NK-92 (cell line): ENCODE data around the gene STK32B.
"Not testable (repeated sequence)": the region's sequence is repeated elsewhere in the genome, so short reads cannot be mapped to it uniquely, and the experiment has no call there.

Experiments used
- DNase-seq: peaks from one replicate; lab custom pipeline; 2025; ENCODE audit not compliant: unreplicated experiment; lab: John Stamatoyannopoulos, UW

Gene STK32B

DNA sequence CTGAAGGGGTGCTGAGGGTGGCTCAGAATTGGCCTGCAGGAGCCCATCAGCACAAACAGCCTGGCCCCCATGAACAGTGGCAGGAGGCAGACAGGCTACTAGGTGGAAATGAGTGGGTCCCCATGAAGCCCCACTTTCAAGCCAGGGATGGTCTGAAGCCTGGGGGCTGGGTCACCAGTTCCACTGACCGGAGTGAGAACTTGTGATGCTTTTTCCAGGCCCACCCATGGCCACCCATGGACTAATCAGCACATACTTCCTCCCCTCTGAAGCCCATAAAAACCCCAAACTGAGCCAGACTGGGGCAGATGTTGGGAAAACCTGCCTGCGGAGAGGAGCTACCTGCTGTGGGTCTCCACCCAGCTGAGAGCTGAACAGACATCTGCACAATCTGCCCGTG lies 372.9 kb downstream of the STK32B start:
- no peak for DNase-seq

DNA sequence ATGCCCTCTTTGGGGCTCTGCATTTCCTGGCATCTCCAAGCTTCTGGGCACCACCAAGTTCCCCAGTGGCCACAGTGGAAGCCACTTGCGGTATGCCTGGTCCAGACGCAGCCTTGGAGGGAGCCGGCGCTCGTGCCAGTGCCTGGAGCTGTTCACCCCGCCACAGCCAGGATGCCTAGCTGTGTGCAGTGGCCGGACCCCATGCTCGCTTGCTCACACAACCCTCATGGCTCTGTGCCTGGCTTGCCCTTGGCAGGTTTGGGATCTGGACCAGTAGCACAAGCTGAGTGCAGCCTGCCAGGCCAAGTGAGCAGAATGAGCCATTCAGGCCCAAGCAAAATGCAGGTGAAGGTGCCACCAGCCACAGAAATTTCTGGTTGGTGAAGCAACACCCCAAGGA lies 373.6 kb downstream of the STK32B start:
- no peak for DNase-seq

GRCh38 chr4:5429747-5430146 lies 378.5 kb downstream of the STK32B start:
- DNase-seq = no peak

- no peak for DNase-seq
Measured at GRCh38 chr4:5433196-5433595, 381.9 kb downstream of the STK32B start.

DNA sequence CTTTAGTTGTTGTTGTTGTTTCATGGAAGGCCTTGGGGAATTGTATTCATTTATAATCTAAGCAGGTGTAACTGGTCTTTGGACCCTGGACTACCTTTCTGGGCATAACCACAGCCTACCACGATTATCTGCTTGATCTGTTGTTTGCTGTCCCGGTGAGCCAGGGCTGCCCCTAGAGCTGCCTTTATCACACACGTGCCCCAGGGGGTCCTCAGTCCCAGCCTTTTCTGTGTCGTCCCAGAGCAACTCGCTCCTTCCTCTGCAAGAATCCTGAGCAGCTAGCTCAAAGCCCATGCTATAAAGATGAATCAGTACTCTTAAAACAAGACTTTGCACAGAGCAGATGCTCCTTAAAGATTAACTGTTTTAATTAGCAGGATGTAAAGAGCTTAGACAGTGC lies 383.9 kb downstream of the STK32B start:
- DNase-seq = no peak

GRCh38 chr4:5435823-5436222 lies 384.5 kb downstream of the STK32B start:
- no peak for DNase-seq

DNA sequence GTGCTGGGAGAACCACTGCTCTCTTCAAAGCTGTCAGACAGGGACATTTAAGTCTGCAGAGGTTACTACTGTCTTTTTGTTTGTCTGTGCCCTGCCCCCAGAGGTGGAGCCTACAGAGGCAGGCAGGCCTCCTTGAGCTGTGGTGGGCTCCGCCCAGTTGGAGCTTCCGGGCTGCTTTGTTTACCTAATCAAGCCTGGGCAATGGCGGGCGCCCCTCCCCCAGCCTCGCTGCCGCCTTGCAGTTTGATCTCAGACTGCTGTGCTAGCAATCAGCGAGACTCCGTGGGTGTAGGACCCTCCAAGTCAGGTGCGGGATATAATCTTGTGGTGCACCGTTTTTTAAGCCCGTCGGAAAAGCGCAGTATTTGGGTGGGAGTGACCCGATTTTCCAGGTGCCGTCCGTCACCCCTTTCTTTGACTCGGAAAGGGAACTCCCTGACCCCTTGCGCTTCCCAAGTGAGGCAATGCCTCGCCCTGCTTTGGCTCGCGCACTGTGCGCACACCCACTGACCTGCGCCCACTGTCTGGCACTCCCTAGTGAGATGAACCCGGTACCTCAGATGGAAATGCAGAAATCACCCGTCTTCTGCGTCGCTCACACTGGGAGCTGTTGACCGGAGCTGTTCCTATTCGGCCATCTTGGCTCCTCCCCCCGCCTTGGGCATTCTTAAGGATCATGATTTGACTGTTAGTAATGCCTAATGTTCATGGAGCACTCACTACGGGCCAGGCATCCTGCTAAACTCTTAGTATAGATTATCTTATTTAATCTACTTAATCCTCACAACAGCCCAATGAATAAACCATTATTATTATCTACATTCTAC lies 392.9 kb downstream of the STK32B start:
- DNase-seq = not testable (repeated sequence)

DNA sequence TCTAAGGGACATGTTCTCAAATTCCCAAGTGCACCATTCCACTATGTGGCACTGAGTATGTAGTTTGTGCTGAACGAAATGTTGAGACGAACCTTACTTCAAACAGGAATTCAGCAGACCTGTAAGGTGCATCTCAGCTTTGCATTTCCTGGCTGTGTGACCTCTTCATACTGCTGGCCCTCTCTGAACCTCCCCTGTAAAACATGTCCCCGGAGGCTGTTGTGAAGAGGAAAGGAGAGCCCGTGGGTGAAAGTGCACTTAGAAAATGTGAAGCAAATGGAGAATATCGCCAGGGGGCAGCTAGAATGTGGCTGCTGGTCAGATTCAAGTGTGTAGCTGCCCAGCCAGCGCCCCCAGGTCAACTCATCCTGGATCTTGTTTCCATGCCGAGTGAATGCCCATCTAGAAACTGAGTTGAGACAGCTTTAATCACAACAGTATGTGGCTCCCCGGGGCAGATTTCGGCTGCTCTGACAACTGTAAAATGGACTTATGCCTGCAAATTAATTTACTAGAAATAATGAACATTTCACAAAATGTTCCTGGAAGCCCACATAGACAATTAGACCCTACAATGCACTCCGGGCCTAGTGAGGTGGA lies 393.7 kb downstream of the STK32B start:
- DNase-seq = no peak

DNA sequence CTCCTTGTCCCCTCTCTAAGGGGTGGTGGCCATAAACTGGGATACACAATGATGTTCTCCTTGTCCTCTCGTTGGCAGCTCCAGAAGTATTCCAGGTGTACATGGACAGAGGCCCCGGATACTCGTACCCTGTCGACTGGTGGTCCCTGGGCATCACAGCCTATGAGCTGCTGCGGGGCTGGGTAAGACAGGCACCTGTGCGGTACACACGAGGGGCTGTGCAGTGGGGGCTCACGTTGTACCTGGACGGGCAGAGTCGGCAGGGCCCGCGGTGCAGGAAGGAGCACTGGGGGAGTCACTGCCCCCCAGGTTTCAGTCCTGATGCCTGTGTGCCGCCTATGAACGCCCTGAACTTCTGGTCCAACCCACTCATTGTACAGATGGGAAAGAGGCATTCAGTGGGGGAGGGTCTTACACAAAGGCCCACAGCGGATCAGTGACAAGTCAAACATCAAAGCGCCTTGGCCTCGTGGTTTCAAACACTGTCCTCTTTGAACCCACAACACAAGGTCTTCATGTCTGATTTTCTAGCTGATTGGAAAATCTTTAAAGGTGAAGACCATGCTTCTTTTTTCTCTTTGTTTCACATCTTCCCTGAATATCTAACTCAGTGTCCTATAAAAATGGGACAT lies 395.4 kb downstream of the STK32B start:
- no peak for DNase-seq

- DNase-seq = no peak
Measured at GRCh38 chr4:5447755-5448154, 396.5 kb downstream of the STK32B start.

GRCh38 chr4:5448221-5448620 lies 396.9 kb downstream of the STK32B start:
- DNase-seq = no peak

DNA sequence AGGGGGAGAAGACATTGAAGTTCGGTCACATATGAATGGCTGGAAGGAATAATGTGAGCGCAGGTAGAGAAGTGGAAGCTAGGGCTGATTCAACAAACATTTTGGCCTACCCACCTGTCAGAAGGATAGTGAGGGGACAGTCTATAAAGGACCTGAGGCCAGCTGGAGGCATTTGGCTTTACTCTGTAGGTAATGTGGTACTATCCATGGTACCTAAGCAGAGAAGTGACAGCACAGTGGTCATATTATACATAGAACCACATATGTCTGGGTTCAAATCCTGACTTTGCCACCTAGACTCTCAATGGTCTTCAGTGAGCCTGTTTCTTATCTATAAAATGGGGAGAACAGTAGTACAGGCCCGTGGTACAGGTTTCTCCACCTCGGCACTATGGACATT lies 400.0 kb downstream of the STK32B start:
- no peak for DNase-seq

- no peak for DNase-seq
Measured at GRCh38 chr4:5452156-5452555, 400.9 kb downstream of the STK32B start.

- no peak for DNase-seq
Measured at GRCh38 chr4:5455003-5455585, 403.8 kb downstream of the STK32B start.

- DNase-seq = no peak
Measured at GRCh38 chr4:5456296-5456845, 405.1 kb downstream of the STK32B start.

DNA sequence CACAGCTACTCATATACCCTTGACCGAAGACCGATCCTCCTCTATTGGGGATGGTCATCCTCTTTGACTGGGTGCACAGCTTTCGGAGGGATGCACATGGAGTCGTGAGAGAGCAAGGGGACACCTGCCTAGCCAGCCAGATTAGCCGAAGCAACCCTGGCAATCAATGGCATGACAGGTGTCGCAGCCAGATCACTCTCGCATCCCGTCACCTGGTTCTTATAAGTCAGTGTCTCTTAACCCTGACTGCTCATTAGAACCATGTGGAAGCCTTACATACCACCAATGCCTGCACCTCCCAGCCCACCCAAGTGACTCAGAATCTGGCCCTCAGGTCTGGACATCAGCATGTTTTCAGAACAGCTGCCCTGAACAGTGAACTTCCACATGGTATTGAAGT lies 407.4 kb downstream of the STK32B start:
- no peak for DNase-seq

- DNase-seq = no peak
Measured at GRCh38 chr4:5459236-5459635, 408.0 kb downstream of the STK32B start.

GRCh38 chr4:5460106-5460801 lies 409.0 kb downstream of the STK32B start:
- no peak for DNase-seq

DNA sequence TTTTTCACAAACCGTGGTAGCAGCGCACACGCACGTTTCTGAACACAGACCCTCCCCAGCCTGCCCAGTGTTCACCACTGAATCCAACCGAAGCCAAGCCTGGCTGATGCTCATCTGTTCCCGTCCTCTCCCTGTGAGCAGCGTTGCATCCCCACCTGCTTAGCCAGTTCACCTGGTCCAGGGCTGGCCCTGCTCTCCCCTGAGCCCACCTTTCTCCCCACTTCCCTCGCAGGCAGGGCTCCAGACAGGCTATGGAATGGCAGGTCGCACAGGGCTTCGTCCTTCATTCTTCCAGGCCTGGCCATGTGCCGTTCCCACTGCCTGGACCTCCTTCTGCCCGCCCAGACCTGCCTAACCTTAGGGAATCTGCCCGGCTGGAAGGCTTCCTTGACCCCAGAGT lies 410.2 kb downstream of the STK32B start:
- no peak for DNase-seq

DNA sequence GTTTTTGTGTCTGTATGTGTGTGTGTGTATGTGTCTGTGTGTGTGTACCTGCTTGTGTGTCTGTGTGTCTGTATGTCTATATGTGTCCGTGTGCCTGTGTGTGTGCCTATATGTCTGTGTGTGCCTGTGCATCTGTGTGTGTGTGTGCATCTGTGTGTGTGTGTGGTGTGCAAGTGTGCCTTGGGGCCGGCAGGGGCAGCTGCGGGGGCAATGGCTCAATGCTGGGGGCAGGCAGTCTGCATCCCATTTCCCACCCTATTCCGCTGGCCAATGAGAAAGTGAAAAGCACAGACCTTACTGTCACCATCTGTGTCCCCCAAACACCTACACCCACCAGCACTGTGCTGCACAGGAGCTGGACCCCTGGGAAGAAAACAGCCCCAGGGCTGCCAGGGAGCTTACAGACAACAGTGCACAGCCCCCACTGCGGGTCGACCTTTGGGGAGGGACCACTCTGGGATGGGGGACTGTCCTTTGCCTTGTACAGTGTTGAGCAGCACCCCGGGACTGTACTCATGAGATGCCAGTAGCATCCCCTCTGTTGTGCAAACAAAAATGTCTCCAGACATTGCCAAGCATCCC lies 411.1 kb downstream of the STK32B start:
- DNase-seq = no peak

- no peak for DNase-seq
Measured at GRCh38 chr4:5462896-5463295, 411.6 kb downstream of the STK32B start.
